ENCODE results near the gene PRKCSH. TPM values are rescaled to one million over a fixed set of nuclear protein-coding genes. Genes with fewer than 3 reads are reported as not detected.
"Not testable (repeated sequence)": the region's sequence is repeated elsewhere in the genome, so short reads cannot be mapped to it uniquely, and the experiment has no call there.

PRKCSH gene
- polyA plus RNA-seq, 3 donors: 299 to 323 (median 323) TPM

DNA sequence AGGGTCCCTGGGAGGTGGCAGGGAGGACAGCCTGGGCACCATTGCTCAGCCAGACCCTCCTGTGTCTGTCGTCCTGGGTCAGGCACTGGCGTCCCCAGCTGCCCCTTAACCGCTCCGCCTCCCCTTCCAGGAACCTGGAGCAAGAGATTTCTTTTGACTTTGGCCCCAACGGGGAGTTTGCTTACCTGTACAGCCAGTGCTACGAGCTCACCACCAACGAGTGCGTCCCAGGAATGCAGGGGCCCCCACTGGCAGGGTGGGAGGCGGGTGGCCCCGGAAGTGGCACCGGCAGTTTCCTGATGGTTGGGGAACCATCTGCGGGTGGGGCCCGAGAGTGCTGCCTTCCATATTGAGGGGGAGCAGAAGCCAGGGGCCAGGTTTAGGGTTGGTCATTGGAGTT, 13.0 kb downstream of the PRKCSH start:
- no peak for DNase-seq (ENCODE audit: low read depth in 3 of 3, low spot score in 2 of 3)

DNA sequence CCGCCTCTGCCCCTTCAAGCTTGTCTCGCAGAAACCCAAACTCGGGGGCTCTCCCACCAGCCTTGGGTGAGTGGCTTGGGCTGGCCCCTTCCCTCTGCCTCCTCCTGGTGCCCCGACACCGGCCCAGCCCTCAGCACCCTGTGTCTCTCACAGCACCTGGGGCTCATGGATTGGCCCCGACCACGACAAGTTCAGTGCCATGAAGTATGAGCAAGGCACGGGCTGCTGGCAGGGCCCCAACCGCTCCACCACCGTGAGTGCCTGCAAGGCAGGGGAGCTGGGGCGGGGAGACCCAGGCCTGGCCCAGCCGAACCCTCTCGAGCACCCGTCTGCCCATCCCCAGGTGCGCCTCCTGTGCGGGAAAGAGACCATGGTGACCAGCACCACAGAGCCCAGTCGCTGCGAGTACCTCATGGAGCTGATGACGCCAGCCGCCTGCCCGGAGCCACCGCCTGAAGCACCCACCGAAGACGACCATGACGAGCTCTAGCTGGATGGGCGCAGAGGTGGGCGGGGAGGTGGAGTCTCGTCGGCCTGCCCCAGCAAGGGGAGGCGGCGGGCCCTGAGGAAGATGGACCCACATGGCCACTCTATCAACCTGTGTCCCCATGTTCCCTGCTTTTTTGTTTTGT, 13.6 kb downstream of the PRKCSH start:
- no peak for DNase-seq (ENCODE audit: low read depth in 3 of 3, low spot score in 2 of 3)

DNA sequence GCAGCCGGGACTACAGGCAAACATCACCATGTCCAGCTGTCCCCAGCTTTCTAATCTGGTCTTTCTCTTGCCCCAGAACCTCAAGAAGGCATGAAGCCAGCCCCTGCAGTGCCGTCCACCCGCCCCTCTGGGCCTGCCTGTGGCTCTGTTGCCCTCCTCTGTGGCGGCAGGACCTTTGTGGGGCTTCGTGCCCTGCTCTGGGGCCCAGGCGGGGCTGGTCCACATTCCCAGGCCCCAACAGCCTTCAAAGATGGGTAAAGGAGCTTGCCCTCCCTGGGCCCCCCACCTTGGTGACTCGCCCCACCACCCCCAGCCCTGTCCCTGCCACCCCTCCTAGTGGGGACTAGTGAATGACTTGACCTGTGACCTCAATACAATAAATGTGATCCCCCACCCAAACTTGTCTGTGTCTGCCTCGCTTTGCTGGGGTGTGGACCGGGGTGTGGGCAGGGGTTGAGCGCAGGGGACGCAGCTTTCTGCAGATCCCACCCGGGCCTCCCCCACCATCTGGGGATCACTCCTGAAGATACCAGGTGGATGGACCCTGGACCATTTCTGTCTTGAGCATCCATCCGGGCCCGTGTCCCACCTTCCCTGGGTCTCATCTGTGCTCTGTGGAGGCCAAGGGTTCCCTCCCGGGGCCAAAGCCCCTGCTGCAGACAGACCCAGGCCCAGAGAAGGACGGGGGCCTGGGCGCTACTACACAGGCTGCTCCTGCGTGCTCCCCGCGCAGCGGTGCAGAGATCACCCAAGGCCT, 15.3 kb downstream of the PRKCSH start:
- no peak for DNase-seq (ENCODE audit: low read depth in 3 of 3, low spot score in 2 of 3)

DNA sequence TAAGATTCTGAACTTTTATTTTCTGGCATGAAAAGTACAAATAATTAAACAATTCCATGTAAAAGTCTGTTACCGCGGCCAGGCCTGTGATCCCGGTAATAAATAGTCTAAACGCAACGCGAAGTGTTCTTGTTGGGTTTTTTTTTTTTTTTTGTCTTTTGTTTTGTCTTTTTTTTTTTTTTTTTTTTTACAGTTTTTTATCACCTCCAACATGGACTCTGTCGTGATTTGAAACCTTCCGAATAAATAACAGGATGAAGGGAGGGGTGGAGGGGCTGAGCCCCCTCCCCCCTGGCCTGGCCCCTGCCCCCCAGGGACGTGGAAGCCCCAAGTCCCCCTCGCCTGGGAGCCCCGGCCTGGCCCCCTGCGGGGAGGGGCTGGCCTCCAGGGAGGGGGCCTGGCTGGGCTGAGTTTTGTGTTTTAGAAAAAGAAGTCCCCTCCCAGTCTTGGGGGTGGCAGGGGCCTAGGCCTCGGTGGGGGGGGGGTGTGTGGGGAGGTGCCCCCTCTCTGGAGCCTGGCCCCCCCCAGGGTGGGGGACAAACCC, 16.0 kb downstream of the PRKCSH start:
- no peak for DNase-seq (ENCODE audit: low read depth in 3 of 3, low spot score in 2 of 3)

DNA sequence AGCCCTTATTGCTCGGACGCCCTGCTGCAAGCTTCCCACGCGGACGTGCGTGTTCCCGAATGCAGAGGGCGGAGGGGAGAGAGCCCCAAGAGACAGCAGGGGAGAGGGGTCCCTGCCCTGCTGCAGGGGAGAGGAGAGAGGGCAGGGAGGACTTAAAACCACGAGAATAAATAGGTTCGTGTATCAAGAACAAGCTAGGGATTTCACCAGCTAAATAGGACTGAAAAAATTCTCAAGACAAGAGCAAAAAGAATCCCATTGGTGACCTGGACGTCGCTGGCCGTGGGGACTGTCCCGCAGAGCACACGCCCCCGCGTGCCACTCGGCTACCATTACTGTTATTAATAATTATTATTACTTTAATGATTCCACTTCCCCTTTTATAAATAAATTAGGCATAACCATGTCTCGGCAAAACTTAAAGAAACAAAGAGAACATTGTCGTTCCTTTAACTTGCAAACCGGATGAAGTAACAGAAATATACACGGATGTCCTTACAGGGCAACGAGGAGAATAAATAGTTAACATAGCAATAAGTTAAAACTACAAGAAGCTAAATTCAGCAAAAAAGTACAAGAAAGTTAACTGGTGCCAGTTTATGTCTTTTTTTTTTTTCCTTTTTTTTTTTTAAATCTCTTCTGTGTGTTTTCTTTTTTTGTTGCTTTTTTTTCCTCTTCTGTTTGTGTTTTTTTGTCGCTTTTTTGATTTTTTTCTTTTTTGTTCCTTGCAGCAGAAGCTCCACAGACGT, 16.6 kb downstream of the PRKCSH start:
- no peak for DNase-seq (ENCODE audit: low read depth in 3 of 3, low spot score in 2 of 3)

DNA sequence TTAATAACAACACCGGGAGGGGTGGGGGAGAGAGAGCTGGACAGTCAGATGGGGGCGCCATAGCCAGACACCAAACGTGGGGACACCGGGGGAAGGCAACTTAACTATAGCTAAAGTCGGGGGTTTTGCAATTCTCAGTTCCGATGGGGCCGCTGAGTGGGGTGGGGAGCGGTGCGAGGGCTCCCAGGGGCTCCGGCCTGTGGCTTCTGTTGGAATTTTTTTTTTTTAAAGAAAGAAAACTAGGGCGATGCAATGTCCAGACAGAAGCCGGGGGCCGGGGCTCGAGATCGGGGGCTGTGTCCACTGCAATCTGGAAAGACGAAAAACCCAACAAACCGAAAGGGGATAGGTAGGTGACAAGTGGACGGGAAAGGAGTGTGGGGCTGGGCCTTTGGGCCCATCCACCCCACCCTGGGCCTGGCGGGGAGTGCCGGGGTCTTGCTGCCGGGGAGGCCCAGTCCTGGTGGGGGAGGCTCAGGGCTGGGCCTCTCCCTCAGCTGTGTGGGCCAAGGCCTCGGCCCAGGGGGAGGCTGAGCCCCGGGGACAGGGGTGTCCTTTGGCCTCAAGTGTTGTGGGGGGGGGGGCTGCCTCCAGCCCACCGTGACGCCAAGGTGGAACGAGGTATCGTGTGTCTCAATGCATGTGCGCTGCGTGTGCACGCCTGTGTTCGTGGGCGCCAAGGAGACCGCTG, 17.3 kb downstream of the PRKCSH start:
- no peak for DNase-seq (ENCODE audit: low read depth in 3 of 3, low spot score in 2 of 3)

DNA sequence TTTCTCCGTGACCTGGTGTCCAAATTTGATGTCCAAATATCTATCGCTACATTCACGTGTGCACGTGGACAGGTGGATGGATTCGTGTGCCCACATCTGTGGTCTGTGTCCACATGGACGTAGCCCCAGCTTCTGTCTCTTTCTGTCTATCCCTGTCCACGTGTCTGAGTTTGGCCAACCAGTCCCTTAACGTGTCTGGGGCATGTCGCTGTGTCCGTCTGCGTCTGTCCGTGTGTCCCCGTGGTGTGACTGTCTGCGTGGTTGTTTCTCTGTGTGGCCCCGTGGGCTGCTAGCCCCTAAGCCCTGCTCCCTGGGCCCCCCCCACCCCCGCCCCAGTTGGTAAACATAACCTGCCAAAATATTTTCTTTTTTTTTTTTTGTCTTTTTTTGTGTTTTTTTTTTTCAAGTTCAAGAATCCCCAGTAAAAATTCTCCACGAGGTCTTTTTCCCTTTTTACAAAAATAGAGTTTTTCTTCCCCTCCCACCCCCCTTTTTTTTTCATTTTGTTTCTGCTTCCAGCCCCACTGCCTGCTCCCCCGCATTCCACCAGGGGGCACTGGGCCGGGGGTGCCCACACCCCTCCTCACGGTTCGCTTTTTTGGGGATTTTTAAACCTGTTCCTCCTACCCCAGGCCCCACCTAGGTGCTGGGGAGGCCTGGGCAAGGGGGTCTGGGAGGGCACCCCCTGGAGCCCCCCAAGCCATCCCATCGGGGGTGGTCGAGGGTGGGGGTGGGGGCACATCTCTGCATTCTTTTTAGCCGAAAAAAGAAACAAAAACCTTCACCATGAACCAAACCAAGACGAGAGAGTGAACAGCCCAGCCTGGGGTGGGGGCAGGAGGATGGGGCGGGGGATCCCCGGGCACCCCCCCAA, 18.3 kb downstream of the PRKCSH start:
- DNase-seq (ENCODE audit: low read depth in 3 of 3, low spot score in 2 of 3): no peak

DNA sequence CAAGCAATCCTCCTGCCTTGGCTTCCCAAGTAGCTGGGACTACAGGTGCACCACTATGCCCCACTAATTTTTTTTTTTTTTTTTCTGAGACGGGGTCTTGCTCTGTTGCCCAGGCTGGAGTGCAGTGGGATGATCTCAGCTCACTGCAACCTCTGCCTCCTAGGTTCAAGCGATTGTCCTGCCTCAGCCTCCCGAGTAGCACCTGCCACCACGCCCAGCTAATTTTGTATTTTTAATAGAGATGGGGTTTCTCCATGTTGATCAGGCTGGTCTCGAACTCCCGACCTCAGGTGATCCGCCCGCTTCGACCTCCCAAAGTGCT, 19.8 kb downstream of the PRKCSH start:
- DNase-seq (ENCODE audit: low read depth in 3 of 3, low spot score in 2 of 3): not testable (repeated sequence)

DNA sequence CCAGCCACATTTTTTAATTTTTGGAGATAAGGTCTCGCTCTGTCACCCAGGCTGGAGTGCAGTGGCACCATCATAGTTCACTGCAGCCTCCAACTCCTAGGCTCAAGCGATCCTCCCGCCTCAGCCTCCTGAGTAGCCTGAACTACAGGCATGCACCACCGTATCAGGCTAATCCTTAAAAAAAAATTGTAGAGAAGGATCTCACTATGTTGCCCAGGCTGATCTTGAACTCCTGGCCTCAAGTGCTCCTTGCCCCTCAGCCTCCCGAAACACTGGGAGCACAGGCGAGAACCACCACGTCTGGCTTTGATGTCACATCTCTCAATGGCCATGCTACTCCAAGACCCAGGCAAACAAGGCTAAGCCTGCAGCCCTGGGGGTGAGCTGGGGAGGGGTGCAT, 21.2 kb downstream of the PRKCSH start:
- no peak for DNase-seq (ENCODE audit: low read depth in 3 of 3, low spot score in 2 of 3)

DNA sequence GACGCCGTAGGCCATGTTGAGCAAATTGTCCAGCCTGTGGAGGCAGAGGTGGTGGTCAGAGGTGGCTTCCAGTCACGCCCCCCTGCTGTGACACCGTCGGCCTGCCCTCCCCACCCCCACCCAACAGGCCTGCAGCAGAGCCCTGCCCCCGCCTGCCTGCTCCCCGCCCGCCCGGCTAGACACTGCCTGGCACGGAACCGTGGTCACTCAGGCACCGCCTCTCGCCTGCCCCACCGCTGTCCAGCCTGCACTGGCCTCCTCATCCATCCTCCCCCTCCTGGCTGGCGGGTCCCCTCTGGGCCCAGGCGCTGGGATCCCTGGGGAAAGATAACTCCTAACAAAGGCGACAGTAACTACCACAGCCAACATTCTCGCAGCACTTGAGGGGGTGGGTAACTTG, 21.7 kb downstream of the PRKCSH start:
- DNase-seq (ENCODE audit: low read depth in 3 of 3, low spot score in 2 of 3): no peak

DNA sequence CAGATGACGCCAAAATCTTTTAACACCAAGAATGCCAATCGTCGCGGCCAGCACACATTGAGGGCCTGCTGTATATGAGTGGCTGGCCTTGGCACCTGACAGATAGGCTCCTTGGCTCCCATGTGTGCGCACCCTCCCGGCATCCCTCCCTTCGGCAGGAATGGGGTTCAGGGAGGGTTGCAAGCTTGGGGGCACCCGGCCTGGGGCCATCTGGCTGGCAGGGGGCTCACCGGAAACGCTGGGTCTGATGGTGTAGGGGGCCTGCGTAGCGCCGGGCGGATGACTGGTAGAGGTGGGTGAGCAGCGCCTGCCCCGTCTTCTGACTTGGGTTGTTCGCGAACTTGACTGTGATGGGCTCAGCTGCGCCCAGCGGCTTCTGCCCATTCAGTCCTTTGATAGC, 22.4 kb downstream of the PRKCSH start:
- no peak for DNase-seq (ENCODE audit: low read depth in 3 of 3, low spot score in 2 of 3)

DNA sequence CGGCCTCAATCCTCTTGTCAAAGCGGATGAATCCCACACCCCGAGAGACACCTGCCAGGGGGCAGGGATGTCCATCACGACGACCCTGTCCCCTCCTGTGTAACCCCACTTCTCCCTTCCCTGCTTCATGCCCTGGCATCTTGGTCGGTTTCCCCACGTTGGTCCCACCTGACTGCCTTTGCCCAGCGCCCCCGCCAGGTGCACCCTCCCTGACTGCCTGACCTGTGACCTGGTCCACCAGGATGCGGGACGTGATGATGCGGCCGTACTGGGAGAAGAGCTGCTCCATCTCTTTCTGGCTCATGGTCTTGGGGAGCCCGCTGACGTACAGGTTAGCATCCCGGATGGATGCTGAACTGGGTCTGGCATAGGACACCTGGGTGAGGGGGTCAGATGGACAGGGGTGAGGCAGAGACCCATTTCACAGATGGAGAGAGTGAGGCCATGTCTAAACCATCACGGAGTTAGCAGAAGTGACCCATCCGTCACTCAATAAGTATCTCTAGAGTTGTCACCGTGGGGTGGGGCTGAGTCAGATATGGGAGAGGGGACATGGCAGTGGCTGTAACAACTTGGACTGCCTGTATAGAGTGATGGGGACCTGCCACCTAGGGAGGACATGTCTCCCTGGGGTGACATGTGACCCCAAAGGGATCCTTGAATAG, 22.9 kb downstream of the PRKCSH start:
- no peak for DNase-seq (ENCODE audit: low read depth in 3 of 3, low spot score in 2 of 3)

DNA sequence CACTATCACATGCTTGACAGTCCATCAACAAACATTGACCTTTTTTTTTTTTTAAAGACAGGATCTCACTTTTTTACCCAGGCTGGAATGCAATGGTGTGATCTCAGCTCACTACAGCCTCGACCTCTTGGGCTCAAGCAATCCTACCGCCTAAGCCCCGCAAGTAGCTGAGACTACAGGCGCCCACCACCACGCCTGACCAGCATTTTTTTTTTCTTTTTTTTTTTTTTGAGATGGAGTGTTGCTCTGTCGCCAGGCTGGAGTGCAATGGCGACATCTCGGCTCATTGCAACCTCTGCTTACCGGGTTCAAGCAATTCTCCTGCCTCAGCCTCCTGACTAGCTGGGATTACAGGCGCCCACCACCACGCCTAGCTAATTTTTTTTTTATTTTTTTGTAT, 23.5 kb downstream of the PRKCSH start:
- not testable (repeated sequence) for DNase-seq (ENCODE audit: low read depth in 3 of 3, low spot score in 2 of 3)

DNA sequence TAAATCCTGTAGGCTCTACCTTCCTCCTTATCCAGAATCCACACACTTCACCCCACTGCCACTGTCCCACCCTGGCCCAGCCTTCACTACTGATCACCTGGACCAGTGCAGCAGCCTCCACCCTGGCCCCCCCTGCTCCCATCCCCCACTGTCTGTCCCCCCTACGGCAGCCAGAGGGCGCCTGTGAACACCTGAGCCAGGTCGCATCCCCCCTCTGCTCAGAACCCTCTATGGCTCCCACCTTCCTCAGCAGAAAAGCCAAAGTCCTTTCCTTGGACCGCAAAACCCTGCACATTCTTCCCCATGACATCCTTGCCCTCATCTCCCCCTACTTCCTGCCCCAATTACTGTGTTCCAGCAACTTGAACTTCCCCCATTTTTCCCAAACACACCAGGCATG, 24.8 kb downstream of the PRKCSH start:
- no peak for DNase-seq (ENCODE audit: low read depth in 3 of 3, low spot score in 2 of 3)

DNA sequence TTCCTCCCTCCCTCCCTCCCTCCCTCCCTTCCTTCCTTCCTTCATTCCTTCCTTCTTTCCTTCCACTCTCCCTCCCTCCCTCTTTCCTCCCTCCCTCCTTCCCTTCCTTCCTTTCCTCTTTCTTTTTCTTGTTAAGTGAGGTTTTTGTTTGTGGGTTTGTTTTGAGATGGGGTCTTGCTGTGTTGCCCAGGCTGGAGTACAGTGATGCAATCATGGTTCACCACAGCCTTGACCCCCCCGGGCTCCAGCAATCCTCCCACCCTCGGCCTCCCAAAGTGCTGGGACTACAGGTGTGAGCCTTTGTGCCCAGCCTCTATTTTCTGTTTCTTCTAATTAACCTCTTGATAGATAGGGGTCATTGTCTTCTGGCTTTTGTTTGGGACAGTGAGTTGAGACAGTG, 26.0 kb downstream of the PRKCSH start:
- no peak for DNase-seq (ENCODE audit: low read depth in 3 of 3, low spot score in 2 of 3)

DNA sequence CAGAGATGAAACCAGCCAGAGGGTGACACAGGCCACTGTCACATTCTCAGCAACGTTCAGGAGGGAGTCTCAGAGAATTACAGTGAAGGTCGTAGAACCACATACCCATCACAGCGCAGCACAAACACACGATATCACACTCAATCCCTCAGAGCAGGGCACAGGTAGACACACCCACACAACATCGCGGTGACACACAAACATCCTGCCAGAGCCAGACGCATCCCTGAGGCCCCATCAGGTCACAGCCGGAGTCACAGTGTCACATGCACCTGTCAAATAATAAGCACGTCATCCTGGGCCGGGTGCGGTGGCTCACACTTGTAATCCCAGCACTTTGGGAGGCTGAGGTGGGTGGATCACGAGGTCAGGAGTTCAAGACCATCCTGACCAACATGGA, 28.0 kb downstream of the PRKCSH start:
- DNase-seq (ENCODE audit: low read depth in 3 of 3, low spot score in 2 of 3): no peak

DNA sequence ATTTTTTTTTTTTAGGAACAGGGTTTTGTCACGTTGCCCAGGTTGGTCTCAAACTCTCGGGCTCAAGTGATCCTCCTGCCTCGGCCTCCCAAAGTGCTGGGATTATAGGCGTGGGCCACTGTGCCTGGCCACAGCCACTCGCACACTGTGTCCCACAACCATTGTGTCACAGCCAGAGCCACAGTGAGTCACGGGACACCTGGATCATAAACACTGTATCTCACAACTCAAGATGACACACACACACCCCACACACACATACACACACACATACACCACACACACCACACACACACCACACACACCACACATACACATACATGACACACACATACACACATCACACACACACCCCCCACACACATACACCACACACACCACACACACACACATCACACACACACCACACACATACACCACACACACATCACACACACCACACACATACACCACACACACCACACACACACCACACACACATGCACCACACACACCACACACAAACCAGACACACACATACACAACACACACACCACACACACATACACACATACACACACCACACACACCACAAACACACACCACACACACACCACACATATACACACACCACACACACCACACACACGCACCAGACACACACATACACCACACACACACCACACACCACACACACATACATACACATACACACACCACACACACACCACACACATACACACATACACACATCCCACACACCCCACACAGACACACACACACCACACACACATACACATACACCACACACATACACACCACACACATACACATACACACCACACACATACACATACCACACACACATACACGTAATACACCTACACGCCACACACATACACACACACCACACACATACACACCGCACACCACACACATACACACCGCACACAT, 29.2 kb downstream of the PRKCSH start:
- no peak for DNase-seq (ENCODE audit: low read depth in 3 of 3, low spot score in 2 of 3)

DNA sequence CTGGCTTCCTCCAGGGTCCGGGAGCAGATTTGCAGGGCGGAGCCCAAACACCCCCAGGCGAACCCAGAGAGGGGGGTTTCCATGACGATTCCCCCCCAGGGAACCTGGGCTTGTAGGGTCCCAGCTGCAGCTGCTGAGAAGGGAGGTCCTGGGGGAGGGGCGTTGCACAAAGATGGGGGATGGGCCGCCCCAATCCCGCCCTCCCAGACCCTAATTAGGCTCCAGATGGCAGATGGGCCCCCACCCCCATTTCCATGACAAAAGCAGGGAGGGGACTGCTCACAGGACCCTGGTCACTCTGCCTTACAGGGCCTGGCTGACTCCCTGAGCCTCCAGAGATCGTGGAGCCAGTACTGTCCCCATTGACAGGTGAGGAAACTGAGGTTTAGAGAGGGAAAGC, 30.2 kb downstream of the PRKCSH start:
- no peak for DNase-seq (ENCODE audit: low read depth in 3 of 3, low spot score in 2 of 3)
